SU-DHL-6 (cell line): Measurements from ENCODE around the gene FAH.

Experiments used
- H2AFZ ChIP-seq: fragments of 200-600 bp; sonication (generic); 2 replicates; pipeline ENCODE4 v1.6.1; 2014; ENCODE audit warnings: low read depth, mild to moderate bottlenecking, moderate library complexity, mixed read lengths, antibody characterized with exemption, low read length; ENCODE audit not compliant: severe bottlenecking
- H3F3A ChIP-seq: fragments of 200-600 bp; shearing (Covaris generic); 2 replicates; pipeline ENCODE4 v1.6.0; 2016; ENCODE audit warnings: antibody characterized with exemption, mild to moderate bottlenecking; ENCODE audit not compliant: insufficient read depth
- H3K27ac ChIP-seq: fragments of 200-600 bp; sonication (generic); 2 replicates; pipeline ENCODE4 v1.5.1; 2016; ENCODE audit warnings: low read depth, mild to moderate bottlenecking, low read length, moderate library complexity, mixed read lengths
- H3K27me3 ChIP-seq: fragments of 200-600 bp; sonication (generic), shearing (Covaris generic); 2 replicates; pipeline ENCODE4 v1.6.0; 2014; ENCODE audit warnings: mild to moderate bottlenecking, low read length
- H3K36me3 ChIP-seq: fragments of 200-600 bp; sonication (generic); 2 replicates; pipeline ENCODE4 v1.6.1; 2014; ENCODE audit warnings: mild to moderate bottlenecking, low read length, mixed read lengths
- H3K4me2 ChIP-seq: fragments of 300-600, 200-600 bp; shearing (Covaris generic), sonication (generic); 2 replicates; pipeline ENCODE4 v1.6.0; 2014; ENCODE audit warnings: low read length, low read depth, mild to moderate bottlenecking; ENCODE audit not compliant: poor library complexity, severe bottlenecking
- H3K4me3 ChIP-seq: fragments of 200-600 bp; sonication (generic); 2 replicates; pipeline ENCODE4 v1.5.1; 2014; ENCODE audit warnings: antibody characterized with exemption, low read length, mild to moderate bottlenecking, mixed read lengths; ENCODE audit not compliant: insufficient read depth, poor library complexity, severe bottlenecking
- H3K79me2 ChIP-seq: fragments of 200-600 bp; sonication (generic); 2 replicates; pipeline ENCODE4 v1.6.1; 2014; ENCODE audit warnings: mild to moderate bottlenecking, low read length, moderate library complexity; ENCODE audit not compliant: insufficient read depth
- H3K9ac ChIP-seq: fragments of 200-600 bp; sonication (generic); 2 replicates; pipeline ENCODE4 v1.7.0; 2014; ENCODE audit warnings: mild to moderate bottlenecking, low read length
- H3K9me2 ChIP-seq: fragments of 200-600 bp; sonication (generic); replicated peaks from 2 replicates; pipeline ENCODE4 v1.6.1; 2014; ENCODE audit warnings: low read length; ENCODE audit not compliant: insufficient read depth
- H3K9me3 ChIP-seq: fragments of 200-600 bp; sonication (generic); 2 replicates; pipeline ENCODE4 v1.6.1; 2014; ENCODE audit warnings: low read length, mixed read lengths; ENCODE audit not compliant: insufficient read depth
- H4K20me1 ChIP-seq: fragments of 200-600 bp; sonication (generic); 2 replicates; pipeline ENCODE4 v1.6.1; 2014; ENCODE audit warnings: low read depth, mild to moderate bottlenecking, antibody characterized with exemption, low read length, moderate library complexity, mixed read lengths
- EZH2phosphoT487 ChIP-seq: fragments of 200-600 bp; sonication (generic), shearing (Covaris generic); conservative IDR thresholded peaks from 2 replicates; pipeline ENCODE4 v1.6.1; 2018; ENCODE audit warnings: mild to moderate bottlenecking, antibody characterized with exemption, low read length, moderate library complexity, mixed read lengths
- TF ChIP-seq, protein P1 (sequence below): fragments of 200-600 bp; sonication (generic); IDR thresholded peaks from one replicate; pipeline ENCODE4 v1.5.1; 2017; ENCODE audit warnings: antibody characterized with exemption, mild to moderate bottlenecking, low read length, moderate library complexity; ENCODE audit not compliant: insufficient read depth, poor library complexity, severe bottlenecking

FAH gene

DNA sequence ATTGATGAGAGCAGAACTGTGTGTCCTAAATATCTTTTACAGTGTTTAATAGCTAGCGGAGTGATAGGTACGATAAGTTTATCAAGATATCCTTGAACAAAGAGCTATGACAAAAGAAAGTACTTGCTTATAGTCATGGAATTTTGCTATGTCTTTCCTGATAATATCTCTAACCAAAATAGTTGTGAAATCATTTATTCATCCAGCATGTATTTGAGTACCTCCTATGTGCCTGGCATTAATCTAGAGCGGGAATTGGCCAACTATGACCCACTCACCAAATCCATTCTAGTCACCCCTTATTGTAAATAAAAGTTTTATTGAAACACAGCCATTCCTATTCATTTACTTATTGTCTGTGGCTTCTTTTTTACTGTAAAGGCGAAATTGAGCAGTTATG, 46.7 kb upstream of the FAH start:
- no peaks in the 10 kb centered on the region for H3F3A ChIP-seq
- no peak overlapping the region for H2AFZ ChIP-seq
- no peak overlapping the region for H3K27ac ChIP-seq
- TF ChIP-seq, protein P1, sequence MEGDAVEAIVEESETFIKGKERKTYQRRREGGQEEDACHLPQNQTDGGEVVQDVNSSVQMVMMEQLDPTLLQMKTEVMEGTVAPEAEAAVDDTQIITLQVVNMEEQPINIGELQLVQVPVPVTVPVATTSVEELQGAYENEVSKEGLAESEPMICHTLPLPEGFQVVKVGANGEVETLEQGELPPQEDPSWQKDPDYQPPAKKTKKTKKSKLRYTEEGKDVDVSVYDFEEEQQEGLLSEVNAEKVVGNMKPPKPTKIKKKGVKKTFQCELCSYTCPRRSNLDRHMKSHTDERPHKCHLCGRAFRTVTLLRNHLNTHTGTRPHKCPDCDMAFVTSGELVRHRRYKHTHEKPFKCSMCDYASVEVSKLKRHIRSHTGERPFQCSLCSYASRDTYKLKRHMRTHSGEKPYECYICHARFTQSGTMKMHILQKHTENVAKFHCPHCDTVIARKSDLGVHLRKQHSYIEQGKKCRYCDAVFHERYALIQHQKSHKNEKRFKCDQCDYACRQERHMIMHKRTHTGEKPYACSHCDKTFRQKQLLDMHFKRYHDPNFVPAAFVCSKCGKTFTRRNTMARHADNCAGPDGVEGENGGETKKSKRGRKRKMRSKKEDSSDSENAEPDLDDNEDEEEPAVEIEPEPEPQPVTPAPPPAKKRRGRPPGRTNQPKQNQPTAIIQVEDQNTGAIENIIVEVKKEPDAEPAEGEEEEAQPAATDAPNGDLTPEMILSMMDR: no peak
- TF ChIP-seq EZH2phosphoT487: no peak
- peaks cover 3% of the 10 kb centered on the region; the same call in 1 of the 2 replicates for H4K20me1 ChIP-seq
- no peaks in the 10 kb centered on the region for H3K9me3 ChIP-seq
- no peak overlapping the region for H3K9ac ChIP-seq
- no peaks in the 10 kb centered on the region for H3K36me3 ChIP-seq
- no peaks in the 10 kb centered on the region for H3K27me3 ChIP-seq
- H3K9me2 ChIP-seq: no peaks in the 10 kb centered on the region
- peaks cover 54% of the 10 kb centered on the region for H3K79me2 ChIP-seq
- H3K4me3 ChIP-seq: no peak overlapping the region
- H3K4me2 ChIP-seq: no peak overlapping the region

DNA sequence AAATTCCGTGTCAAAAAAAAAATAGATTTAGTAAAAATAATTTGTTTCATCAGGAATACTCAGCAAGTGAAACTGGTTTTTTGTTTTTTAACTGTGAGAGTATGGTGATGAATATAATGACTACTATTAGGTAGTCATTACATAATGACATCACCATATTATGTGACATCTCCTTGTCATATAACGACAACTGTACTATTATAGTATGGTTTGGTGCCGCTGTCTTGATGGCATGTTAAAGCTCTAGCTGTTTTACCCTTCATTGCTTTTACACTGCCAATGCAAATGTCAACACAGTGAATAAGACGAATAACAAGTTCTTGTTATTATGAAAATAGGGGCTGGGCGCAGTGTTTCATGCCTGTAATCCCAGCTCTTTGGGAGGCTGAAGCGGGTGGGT, 45.6 kb upstream of the FAH start:
- no peak overlapping the region for H3K4me2 ChIP-seq
- no peaks in the 10 kb centered on the region for H3F3A ChIP-seq
- H3K27me3 ChIP-seq: no peaks in the 10 kb centered on the region
- no peaks in the 10 kb centered on the region for H3K9me3 ChIP-seq
- H3K9ac ChIP-seq: no peak overlapping the region
- peaks cover 53% of the 10 kb centered on the region for H3K79me2 ChIP-seq
- peaks cover 3% of the 10 kb centered on the region; the same call in 1 of the 2 replicates for H4K20me1 ChIP-seq
- no peak overlapping the region for H2AFZ ChIP-seq
- no peaks in the 10 kb centered on the region for H3K36me3 ChIP-seq
- TF ChIP-seq, protein P1: no peak
- no peak for TF ChIP-seq EZH2phosphoT487
- H3K27ac ChIP-seq: no peak overlapping the region
- H3K9me2 ChIP-seq: no peaks in the 10 kb centered on the region
- H3K4me3 ChIP-seq: no peak overlapping the region

DNA sequence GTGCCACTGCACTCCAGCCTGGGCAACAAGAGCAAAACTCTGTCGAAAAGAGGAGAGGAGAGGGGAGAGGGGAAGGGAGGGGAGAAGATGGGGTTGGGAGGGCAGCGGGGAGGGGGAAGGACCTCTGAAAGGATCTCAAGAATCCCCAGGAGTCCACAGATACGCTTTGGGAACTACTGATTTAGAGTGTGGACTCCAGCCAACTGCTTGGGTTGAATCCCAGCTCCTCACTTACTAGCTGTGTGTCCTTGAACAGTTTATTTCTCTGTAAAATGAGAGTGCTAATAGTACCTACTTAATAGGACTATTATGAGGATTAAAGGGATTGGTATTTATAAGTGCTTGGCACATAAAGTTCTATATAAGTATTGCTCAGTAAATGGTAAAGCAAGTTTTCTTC, 45.0 kb upstream of the FAH start:
- Histone ChIP-seq H4K20me1 (peaks cover 3% of the 10 kb centered on the region; the same call in 1 of the 2 replicates), H3K27me3 (no peaks in the 10 kb centered on the region), H3K4me2 (no peak overlapping the region), H3K9ac (no peak overlapping the region), H3K9me2 (no peaks in the 10 kb centered on the region), H3K36me3 (no peaks in the 10 kb centered on the region), H3K27ac (no peak overlapping the region), H3F3A (no peaks in the 10 kb centered on the region), H3K79me2 (peaks cover 47% of the 10 kb centered on the region), H3K9me3 (no peaks in the 10 kb centered on the region), H3K4me3 (no peak overlapping the region), H2AFZ (no peak overlapping the region)
- no peak for TF ChIP-seq EZH2phosphoT487
- TF ChIP-seq, protein P1: no peak

DNA sequence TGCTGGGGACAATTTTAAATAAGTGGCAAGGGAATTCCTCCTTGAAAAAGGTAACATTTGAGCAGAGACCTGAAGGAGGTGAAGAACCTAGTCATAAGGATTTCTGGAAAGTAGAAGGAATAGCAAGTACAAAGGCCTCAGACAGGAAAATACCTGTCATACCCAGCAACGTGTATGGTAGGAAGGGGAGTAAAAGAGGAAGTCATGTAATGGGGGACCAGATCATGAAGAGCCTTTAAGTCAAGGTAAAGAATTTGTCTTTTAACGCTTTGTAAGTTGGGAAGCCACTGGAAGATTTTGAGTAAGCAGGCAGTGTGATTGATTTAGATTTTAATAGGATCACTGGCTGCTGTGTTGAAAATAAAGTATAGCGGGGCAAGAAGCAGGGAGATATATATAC, 43.4 kb upstream of the FAH start:
- Histone ChIP-seq H3K36me3 (no peaks in the 10 kb centered on the region), H3K4me2 (no peak overlapping the region), H3K9me3 (no peaks in the 10 kb centered on the region), H4K20me1 (peaks cover 3% of the 10 kb centered on the region; the same call in 1 of the 2 replicates), H3K9me2 (no peaks in the 10 kb centered on the region), H3K79me2 (peaks cover 35% of the 10 kb centered on the region), H2AFZ (no peak overlapping the region), H3K27ac (no peak overlapping the region), H3K27me3 (no peaks in the 10 kb centered on the region), H3F3A (no peaks in the 10 kb centered on the region), H3K9ac (no peak overlapping the region), H3K4me3 (no peak overlapping the region)
- TF ChIP-seq, protein P1: no peak
